Neuron (in vitro differentiated cells): ENCODE data around the gene OR2F2.

Experiments
- H2AFZ ChIP-seq: one replicate; pipeline ENCODE4 v1.6.1; 2013; ENCODE audit warnings: low read depth, mild to moderate bottlenecking, inconsistent platforms, low read length, moderate library complexity
- H3K27me3 ChIP-seq: one replicate; pipeline ENCODE4 v1.6.1; 2013; ENCODE audit warnings: low read length; ENCODE audit not compliant: insufficient read depth
- H3K36me3 ChIP-seq: one replicate; pipeline ENCODE4 v1.6.1; 2013; ENCODE audit warnings: low read length; ENCODE audit not compliant: insufficient read depth
- H3K4me1 ChIP-seq: one replicate; pipeline ENCODE4 v1.6.1; 2013; ENCODE audit warnings: low read length; ENCODE audit not compliant: insufficient read depth
- H3K4me3 ChIP-seq: 2 replicates; pipeline ENCODE4 v1.5.1; 2013; ENCODE audit warnings: mild to moderate bottlenecking, low read length, moderate library complexity
- H3K9me3 ChIP-seq: one replicate; pipeline ENCODE4 v1.6.1; 2013; ENCODE audit warnings: low read length

The OR2F2 gene

DNA sequence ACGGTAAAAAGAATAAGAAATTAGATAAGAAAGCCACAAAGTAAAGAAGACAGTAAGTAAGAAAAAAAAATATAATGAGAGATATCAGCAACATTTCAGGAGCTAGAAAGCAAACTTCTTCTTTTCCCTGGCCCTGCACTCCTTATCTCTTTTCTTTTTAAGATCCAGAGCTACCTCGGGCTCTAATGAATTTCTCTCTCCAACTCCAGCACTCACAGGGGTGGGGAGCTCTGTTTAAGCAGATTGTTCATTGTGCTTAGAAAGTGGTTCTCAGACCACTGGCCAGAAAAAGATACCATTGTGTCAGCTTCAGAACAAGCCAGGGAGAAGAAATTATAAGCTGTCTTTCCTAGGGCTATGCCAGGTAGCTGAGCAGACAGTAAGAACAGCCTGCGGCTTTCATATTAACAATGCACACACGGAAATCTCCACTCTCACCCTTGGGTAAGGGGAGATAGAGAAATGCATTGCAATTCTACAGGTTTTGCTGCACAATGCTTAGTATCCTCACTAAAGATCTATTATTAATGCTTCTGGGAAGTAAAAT is 38.9 kb downstream of the OR2F2 start:
- no peaks in the 10 kb centered on the region for H3K36me3 ChIP-seq
- H3K9me3 ChIP-seq: no peaks in the 10 kb centered on the region
- no peak overlapping the region for H2AFZ ChIP-seq
- no peak overlapping the region for H3K4me3 ChIP-seq
- H3K27me3 ChIP-seq: no peaks in the 10 kb centered on the region
- no peaks in the 10 kb centered on the region for H3K4me1 ChIP-seq

DNA sequence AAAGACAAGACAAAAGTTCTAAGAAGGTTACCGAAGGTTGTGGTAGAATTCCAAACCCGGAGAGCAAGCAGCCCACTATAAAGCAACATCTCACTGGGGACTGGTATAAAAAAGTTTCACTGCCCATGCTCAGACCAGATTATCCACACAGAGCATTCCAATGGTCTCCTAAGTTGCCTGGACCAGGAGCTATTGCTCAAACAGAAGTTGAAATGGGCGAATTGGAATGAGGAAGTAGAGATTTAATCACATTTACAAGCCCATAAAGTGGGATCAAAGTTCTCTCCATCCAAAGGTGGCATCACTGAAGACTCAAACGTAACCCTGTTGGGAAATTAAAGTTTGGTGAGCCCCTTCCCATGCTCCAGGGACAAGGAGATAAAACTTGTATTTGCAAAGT is 39.4 kb downstream of the OR2F2 start:
- no peaks in the 10 kb centered on the region for H3K4me1 ChIP-seq
- no peaks in the 10 kb centered on the region for H3K27me3 ChIP-seq
- no peak overlapping the region for H3K4me3 ChIP-seq

DNA sequence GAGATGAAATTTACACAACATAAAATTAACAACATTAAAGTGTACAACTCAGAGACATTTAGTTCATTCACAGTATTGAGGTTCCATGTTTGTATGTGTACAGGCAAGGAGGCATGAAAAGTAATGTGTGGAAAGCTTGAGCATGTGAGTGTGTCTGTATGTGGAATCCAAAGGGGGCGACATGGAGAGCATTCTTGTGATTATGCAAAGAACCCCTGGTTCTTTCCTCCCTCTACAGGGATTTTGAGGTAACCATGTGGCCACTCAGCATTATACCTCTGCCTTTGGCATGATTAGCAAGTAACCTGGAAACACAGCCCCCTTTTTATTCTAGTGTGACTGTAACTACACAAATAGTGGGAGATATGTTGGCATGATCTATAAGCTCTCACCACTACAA is 40.6 kb downstream of the OR2F2 start:
- Histone ChIP-seq H3K9me3 (no peaks in the 10 kb centered on the region), H3K4me1 (no peaks in the 10 kb centered on the region), H2AFZ (no peak overlapping the region), H3K4me3 (no peak overlapping the region), H3K36me3 (no peaks in the 10 kb centered on the region), H3K27me3 (no peaks in the 10 kb centered on the region)

More for the DNA sequence above, 39.4 kb downstream of the OR2F2 start:
- H3K9me3 ChIP-seq: no peaks in the 10 kb centered on the region
- H2AFZ ChIP-seq: no peak overlapping the region
- no peaks in the 10 kb centered on the region for H3K36me3 ChIP-seq

DNA sequence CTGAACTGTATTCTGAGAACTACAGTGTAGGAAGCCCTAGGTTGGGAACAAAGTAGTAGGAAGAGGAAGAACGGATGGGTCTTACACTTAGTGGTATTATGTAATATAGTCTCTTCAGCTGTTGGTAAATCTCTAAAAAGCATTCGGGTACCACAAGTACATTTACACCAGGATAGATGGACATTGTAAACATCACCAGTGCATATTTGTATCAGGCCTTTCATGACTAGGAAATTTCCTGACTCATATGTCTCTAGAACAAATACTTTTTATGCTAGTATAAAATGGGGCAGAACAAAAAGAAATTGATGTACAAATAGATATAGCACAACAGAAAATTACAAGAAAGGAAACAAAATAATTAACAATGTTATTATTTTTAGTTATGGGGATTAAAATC is 43.6 kb downstream of the OR2F2 start:
- H3K27me3 ChIP-seq: no peaks in the 10 kb centered on the region
- H3K4me1 ChIP-seq: no peaks in the 10 kb centered on the region
- H3K36me3 ChIP-seq: no peaks in the 10 kb centered on the region
- no peaks in the 10 kb centered on the region for H3K9me3 ChIP-seq
- no peak overlapping the region for H2AFZ ChIP-seq
- no peak overlapping the region for H3K4me3 ChIP-seq

DNA sequence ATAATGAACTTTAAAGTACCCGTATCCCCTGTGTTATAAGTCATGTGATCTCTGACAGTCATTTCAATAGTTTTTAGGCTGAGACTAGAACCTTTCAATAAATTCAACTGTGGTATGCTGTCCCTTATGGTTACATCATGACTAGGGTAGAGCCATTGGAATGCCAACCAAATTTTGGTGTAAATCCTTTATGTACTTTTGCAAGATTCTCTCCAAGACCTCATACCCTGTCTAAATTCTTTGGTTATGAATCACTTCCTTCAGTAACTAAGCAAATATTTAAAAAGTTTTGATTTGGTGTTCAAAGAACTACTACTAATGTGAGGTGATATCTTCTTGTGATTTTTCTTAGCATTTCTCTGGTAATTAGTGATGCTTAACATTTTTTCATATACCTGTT is 44.3 kb downstream of the OR2F2 start:
- H3K4me1 ChIP-seq: no peaks in the 10 kb centered on the region
- no peak overlapping the region for H2AFZ ChIP-seq
- no peaks in the 10 kb centered on the region for H3K9me3 ChIP-seq
- H3K27me3 ChIP-seq: no peaks in the 10 kb centered on the region
- no peaks in the 10 kb centered on the region for H3K36me3 ChIP-seq
- H3K4me3 ChIP-seq: no peak overlapping the region

DNA sequence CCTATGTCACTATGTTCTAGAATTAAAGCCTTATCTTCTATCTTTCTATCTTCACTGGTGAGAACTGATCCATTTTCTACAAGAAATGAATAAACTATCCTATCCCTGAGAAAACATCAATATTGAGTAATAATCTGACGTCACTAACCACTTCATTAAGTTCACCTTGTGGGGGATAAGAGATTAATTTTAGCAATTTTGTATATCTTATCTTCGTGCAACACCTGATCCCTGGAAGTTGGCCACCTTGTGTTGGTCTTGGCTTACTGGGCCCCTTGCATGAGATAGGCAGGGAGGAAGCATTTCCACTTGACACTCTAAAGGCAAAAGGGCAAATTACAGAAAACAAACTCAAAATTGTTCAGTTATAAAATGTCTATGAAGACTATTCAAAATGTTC is 45.0 kb downstream of the OR2F2 start:
- H3K36me3 ChIP-seq: no peaks in the 10 kb centered on the region
- no peak overlapping the region for H3K4me3 ChIP-seq
- H3K4me1 ChIP-seq: no peaks in the 10 kb centered on the region
- no peak overlapping the region for H2AFZ ChIP-seq
- H3K27me3 ChIP-seq: no peaks in the 10 kb centered on the region
- H3K9me3 ChIP-seq: no peaks in the 10 kb centered on the region

DNA sequence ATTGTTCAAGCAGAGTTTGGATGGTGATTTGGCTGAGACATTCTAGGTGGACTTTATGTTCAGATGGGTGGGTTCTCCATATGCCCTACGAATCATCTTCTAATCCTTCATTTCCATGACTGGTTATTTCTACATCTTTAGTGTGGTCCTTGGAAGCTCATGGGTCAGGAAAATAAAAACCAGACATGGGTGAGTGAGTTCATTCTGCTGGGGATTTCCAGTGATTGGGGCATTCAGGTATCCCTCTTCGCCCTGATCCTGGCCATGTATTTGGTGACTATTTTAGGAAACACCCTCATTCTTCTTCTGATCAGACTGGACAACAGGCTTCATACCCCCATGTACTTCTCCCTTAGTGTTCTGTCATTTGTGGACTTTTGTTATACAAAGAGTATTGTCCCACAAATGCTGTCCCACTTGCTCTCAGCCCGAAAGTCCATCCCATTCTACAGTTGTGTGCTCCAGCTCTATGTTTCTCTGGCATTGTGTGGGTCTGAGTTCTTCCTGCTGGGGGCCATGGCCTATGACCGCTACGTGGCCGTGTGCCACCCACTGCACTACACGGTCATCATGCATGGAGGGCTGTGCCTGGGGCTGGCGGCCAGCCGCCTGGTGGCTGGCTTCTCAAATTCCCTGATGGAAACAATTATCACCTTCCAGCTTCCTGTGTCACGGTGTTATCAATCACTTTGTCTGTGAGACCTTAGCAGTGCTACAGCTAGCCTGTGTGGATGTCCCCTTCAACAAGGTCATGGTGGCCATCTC is 45.9 kb downstream of the OR2F2 start:
- no peak overlapping the region for H2AFZ ChIP-seq
- H3K36me3 ChIP-seq: no peaks in the 10 kb centered on the region
- no peaks in the 10 kb centered on the region for H3K9me3 ChIP-seq
- no peaks in the 10 kb centered on the region for H3K27me3 ChIP-seq
- no peak overlapping the region for H3K4me3 ChIP-seq
- H3K4me1 ChIP-seq: no peaks in the 10 kb centered on the region

DNA sequence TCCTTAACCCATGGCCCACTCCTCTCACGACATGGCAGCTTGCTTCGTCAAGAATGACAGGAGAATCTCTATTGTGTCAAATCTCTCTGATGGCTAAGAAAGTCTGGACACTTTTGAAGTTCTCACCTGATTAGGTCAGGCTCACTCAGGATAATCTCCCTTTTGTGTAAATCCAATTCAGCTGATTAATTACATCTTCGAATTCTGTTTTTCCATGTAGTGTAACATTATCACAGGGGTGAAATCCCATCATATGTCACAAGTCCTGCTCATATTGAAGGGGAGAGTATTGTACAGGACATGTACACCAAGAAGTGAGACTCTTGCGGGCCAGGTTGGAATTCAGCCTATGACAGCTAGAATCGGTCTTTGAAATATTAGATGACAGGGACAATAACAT is 48.9 kb downstream of the OR2F2 start:
- Histone ChIP-seq H2AFZ (no peak overlapping the region), H3K27me3 (no peaks in the 10 kb centered on the region), H3K9me3 (no peaks in the 10 kb centered on the region), H3K4me1 (no peaks in the 10 kb centered on the region), H3K36me3 (no peaks in the 10 kb centered on the region), H3K4me3 (no peak overlapping the region)
